Activated CD4-positive, CD25-positive, alpha-beta regulatory T cell treated with anti-CD3 and anti-CD28 coated beads, Interleukin-2, amount 50 U/mL, for 72 hours (primary cell): Measurements from ENCODE around the gene KRT72.
A peak's percentile ranks its signal among the peaks of the same experiment; 100 is the strongest.
"Not testable (repeated sequence)": the region's sequence is repeated elsewhere in the genome, so short reads cannot be mapped to it uniquely, and the experiment has no call there.

Experiments used
- DNase-seq: peaks from one replicate; pipeline ENCODE4 v3.0.0; 2021

The KRT72 gene

GRCh38 chr12:52606096-52606495 is 4.8 kb upstream of the KRT72 start:
- DNase-seq = no peak

- no peak for DNase-seq
Observed at GRCh38 chr12:52605542-52605941, 4.3 kb upstream of the KRT72 start.

DNA sequence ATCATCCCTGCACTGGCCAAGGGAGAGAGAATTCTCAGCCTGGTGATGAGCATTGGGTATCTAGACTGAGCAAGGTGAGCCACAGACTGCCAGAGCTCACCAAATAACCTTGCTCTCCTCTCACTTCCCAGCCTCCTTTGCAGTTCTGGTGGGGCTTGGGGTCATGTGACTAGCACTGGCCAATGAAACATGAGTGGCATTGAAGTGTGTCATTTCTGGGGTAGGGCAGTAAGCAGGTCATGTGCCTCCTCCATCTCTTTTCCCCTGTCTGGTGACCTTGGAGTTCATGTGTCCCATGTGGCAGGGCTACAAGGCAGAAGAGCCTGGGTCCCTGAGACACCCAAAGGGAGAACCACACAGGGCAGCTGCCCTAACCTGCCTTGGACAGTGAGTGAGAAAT is 3.6 kb upstream of the KRT72 start:
- no peak for DNase-seq

DNA sequence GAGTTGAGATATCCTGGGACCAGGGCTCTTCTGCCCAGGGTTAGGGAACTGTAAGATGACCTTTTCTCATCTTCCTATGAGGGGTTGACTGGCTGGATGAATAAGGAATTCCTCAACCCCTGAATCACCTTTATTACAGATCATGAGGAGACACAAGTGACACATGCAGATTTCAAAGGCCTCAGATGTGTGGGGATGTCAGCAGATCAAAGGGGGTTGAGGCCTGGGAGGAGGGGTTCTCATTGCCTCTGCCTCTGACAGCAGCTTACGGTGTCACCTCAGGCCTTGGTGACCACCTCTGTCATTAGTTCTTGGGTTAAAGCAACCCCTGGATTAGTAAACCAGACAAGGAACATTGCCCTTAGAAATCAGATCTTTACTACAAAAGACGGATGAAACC is 2.1 kb upstream of the KRT72 start:
- DNase-seq = no peak

DNA sequence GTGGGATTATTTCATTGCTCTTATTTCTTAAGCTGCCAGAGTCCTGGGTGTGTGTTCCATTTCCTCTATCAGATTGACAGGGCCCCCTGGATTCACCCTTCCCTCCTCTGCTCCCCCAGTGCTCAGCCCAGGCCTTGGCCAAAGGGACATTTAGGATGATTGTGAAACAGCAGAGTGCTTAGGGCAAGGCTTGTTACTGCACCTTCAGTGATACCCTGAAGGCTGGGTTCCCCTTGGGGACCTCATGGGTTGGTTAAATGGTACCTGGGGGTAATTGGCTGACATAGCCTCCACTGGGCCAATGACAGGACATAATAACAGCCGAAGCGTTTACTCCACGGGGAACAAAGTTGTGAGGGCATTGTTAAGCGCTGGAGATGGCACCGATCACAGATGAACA is 1.3 kb upstream of the KRT72 start:
- DNase-seq = no peak

DNA sequence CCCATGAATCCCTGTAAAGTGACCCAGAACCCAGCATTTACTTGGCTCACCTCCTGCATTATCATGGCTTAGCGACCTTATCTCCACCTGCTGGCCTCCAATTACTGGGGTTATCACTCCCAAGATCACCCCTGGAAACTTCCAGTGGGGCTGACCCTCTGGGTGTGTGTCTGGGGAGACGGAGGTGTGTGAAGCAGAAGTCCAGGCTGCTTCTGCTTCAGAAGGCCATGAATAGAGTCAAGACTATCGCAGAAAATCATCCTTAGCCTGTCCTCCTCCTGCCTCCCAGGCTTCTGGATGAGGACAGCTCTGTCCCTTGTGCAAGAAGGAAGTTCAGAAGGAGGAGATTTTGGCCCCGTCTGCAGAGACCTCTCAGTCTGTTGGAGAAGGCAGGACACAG is 408 bp upstream of the KRT72 start:
- DNase-seq = no peak

DNA sequence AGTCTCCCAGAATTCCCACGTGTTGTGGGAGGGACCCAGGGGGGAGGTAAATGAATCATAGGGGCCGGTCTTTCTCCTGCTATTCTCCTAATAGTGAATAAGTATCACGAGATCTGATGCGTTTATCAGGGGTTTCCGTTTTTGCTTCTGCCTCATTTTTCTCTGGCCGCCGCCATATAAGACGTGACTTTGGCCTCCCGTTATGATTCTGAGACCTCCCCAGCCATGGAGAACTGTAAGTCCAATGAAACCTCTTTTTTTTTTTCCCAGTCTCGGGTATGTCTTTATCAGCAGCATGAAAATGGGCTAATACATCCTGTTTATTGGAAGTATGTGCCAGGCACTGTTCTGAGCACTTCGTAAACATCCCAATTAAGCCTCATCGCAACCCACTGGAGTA is 788 bp downstream of the KRT72 start:
- DNase-seq = no peak

- no peak for DNase-seq
Observed at GRCh38 chr12:52600071-52600470, 1.2 kb downstream of the KRT72 start.

GRCh38 chr12:52598966-52599365 is 2.3 kb downstream of the KRT72 start:
- no peak for DNase-seq

- not testable (repeated sequence) for DNase-seq
Observed at GRCh38 chr12:52594237-52594636, 7.0 kb downstream of the KRT72 start.

GRCh38 chr12:52591521-52591920 is 9.7 kb downstream of the KRT72 start:
- peak; percentile 26 for DNase-seq

- DNase-seq = no peak
Observed at GRCh38 chr12:52590021-52590420, 11.2 kb downstream of the KRT72 start.

GRCh38 chr12:52587563-52587962 is 13.7 kb downstream of the KRT72 start:
- DNase-seq = no peak

GRCh38 chr12:52585946-52586345 is 15.3 kb downstream of the KRT72 start:
- no peak for DNase-seq

DNA sequence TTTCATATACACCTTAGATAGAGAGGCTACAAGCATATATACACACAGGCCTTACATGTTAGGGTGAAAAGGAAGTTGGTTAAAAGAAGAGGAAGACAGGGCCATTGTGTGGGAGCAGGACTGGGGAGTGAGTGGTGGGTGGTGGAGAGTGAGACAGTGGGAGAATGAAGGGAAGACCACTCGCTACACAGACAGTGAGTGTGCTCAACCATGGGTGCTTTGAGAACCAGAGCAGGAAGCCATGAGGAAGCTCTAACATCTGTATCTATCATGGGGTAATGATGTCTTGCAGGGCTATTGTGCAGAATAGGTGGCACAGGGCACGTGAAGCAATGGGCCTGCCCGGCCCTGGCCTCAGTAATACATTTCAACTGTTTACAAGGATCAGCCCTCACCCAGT is 16.2 kb downstream of the KRT72 start:
- no peak for DNase-seq

DNA sequence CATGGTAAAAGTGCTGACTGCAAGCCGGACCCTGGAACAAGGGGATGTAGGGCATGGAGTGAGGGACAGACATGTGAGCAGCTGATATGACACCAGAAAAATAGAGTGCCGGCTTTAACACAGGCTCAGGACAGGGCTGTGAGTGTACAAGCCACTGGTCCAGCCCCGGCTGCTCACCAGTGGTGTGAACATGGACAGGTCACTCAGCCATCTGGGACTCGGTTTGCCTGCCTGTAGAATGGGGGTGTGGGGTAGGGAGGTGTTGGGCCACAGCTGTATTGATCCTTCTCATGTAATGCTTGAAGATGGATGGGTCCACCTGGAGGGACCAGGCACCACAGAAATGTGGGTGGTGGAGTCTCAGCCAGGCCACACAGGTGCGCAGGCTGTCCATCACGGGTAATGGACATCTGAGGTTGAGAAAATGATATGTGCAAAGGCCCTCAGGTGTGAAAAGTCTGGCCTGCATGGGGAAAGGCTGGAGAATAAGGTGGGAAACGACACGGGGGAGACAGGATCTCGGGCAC is 17.0 kb downstream of the KRT72 start:
- DNase-seq = no peak

DNA sequence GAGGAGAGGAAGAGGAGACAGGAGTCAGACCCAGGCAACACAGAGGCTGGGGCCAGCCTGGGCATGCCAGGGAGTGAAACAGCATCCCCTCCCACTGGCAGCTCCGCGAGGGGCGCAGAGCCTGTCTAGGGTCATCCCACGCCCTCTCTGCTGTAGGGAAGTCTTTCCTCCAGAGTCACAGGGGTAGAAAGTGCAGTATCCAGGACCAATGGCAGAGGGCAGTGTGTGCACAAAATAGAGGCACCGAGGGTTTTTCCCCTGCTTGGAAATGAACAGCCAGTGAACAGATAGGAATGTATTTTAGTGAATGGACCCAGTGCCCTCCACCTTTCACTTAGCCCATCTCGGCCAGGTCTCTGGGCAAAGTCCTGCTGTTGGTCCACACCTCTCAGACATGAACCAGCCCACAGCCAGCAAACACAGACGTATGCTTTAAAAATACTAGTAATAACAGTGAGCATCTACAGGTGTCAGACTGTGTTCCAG is 18.2 kb downstream of the KRT72 start:
- peak; percentile 50 for DNase-seq

DNA sequence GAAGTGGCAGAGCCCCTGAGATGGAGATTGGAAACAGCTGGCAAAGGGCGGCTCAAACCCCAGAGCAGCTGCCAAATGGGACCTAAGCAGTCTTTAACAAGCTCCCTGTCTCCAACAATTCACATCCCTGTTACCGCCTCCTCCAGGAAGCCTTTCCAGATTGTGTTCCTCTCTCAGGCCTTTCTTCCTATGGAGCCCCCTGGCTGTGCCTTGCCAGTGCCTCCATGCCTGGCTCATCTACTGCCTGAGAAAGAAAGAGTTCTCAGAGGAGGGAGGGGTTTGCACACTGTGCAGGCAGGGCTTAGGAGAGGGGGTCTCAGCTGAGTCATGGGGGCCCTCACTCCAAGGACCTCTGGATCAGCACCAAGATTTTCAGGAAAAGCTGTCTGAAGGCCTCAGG is 18.8 kb downstream of the KRT72 start:
- no peak for DNase-seq

- no peak for DNase-seq
Observed at GRCh38 chr12:52581481-52581880, 19.8 kb downstream of the KRT72 start.

DNA sequence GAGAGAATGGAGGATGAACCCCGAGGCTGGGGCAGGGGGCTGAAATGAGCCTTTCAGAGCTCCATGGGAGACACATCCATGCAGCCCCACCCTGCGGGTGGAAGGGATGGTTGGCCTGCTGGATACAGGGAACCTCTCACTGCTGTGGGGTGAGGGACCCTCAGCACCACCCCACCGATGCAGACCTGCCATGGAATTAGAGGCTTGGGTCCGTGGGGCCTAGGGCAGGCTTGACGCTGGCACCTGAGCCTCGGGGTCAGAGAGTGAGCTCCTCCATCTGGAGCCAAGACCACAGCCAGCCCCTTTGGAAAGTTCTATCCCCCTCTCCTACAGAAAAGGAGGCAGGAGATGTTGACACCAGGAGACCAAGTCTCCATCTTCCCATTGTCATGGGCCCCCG is 20.2 kb downstream of the KRT72 start:
- DNase-seq = no peak

- no peak for DNase-seq
Observed at GRCh38 chr12:52580496-52580895, 20.8 kb downstream of the KRT72 start.

DNA sequence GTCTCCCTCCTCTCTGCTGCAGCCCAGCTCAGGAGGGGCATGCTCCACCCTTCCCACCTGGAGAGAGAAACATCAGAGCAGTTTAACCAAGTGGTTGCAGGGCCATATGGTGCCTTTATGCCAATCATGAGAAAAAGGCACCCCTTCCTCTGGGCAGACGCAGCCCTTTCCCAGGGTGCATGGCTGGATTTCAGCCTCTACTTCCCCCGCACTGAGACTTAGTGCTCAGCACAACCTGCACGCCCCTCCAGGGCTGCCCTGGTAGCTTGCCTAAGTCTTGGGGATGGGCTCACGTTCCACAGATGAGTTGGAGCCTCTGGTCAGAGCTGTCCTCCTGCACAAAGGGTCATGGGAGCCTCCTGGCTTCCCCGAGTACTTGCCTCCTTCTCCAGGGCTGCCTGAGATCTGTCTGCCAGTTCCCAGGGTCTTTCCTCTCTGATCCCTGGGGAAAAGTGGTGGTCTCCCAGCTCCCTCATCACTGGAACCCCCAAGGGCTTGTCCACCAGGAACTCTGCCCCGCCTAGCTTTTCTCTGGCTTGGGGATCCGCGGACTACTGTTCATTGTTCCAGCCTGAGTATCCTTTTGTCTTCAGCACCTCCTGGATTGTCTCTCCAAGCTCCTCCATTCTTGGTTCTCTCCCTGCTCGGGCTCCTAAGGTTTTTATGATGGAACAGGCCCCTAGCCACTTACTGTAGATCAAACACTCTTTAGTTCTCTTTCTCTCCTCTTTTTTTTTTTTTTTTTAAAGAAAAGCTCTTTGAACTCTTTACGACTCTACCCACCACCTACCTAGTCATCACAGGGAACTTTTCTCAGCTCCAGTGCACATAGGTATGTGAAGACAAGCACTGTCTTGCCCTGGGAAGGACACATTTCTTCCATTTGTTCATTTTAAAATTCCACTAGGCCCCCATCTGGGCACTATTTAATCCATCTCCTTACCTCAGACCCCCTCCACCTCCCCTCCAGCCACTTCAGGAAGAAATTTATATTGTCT is 21.5 kb downstream of the KRT72 start:
- DNase-seq = no peak

DNA sequence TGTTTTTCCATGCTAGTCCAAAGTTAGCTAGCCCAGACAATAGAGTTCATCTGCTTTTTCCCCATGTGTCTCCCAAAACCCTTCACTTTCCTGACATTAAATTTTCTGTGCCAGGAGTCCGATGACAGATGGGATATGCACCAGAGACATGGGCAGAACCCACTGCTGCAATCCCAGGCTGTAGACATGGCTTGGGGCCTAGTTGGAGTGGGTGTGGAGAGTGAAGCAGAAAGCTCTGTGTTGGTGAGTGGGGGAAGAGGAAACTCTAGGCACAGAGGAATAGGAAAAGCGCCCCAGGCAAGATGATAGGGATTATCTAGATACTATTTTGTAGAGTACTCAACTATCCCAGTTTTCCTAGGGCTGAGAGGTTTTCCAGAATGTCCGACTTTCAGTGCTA is 22.8 kb downstream of the KRT72 start:
- DNase-seq = no peak

DNA sequence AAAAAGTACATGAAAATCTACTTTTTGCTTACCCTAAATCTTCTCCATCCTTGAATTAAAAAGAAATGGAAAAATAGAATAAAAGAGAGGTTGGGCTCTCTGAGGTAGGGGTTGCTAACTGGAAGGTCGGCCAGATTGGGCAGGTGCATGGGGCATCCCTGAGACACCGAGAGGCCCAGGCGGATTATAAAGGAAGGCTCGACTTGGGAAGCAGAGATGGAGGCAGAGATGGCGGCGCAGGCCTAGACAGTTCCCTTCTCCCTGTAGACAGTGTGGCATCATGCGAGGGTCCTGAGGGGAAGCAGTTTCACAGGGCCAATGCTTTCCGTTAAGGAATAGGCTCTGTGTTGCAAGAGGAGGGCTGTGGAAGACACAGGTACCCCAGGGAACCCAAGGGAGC is 23.9 kb downstream of the KRT72 start:
- DNase-seq = no peak

- no peak for DNase-seq
Observed at GRCh38 chr12:52575948-52576347, 25.3 kb downstream of the KRT72 start.
